Osteoblast (primary cell): ENCODE results near the gene RANBP3. TPM values are rescaled to one million over a fixed set of nuclear protein-coding genes. Genes with fewer than 3 reads are reported as not detected.
"Not testable (repeated sequence)": the region's sequence is repeated elsewhere in the genome, so short reads cannot be mapped to it uniquely, and the experiment has no call there.

Experiments used
- DNase-seq: peaks from one replicate; pipeline ENCODE4 v3.0.0; 2011; ENCODE audit warnings: low spot score, mixed read lengths; ENCODE audit not compliant: insufficient read length; ENCODE audit errors: missing footprints
- H2AFZ ChIP-seq: 2 replicates; pipeline ENCODE4 v1.6.0; 2011; ENCODE audit warnings: mild to moderate bottlenecking, low read length
- H3K27ac ChIP-seq: 2 replicates; pipeline ENCODE4 v1.5.1; 2011; ENCODE audit warnings: mild to moderate bottlenecking, low read depth, low read length, moderate library complexity
- H3K27me3 ChIP-seq: 2 replicates; pipeline ENCODE4 v1.6.0; 2012; ENCODE audit warnings: mild to moderate bottlenecking, control low read depth, inconsistent platforms, low read length, moderate library complexity; ENCODE audit not compliant: insufficient read depth
- H3K36me3 ChIP-seq: 2 replicates; pipeline ENCODE4 v1.5.1; 2011; ENCODE audit warnings: mild to moderate bottlenecking, low read length, control low read depth, moderate library complexity; ENCODE audit not compliant: insufficient read depth
- H3K4me1 ChIP-seq: 2 replicates; pipeline ENCODE4 v1.5.1; 2011; ENCODE audit warnings: mild to moderate bottlenecking, low read length, control low read depth, moderate library complexity; ENCODE audit not compliant: insufficient read depth
- H3K4me2 ChIP-seq: 2 replicates; pipeline ENCODE4 v1.6.0; 2011; ENCODE audit warnings: mild to moderate bottlenecking, low read length; ENCODE audit not compliant: insufficient read depth
- H3K4me3 ChIP-seq: fragments of 200-600 bp; sonication (generic); 3 replicates; pipeline ENCODE4 v1.5.1; 2012; ENCODE audit warnings: mild to moderate bottlenecking, low read length, inconsistent platforms; ENCODE audit not compliant: insufficient read depth
- H3K79me2 ChIP-seq: 2 replicates; pipeline ENCODE4 v1.6.0; 2012; ENCODE audit warnings: mild to moderate bottlenecking, low read length, control low read depth, inconsistent platforms; ENCODE audit not compliant: insufficient read depth
- H3K9me3 ChIP-seq: 2 replicates; pipeline ENCODE4 v1.5.1; 2011; ENCODE audit warnings: low read depth, low read length, control low read depth
- H4K20me1 ChIP-seq: 2 replicates; pipeline ENCODE4 v1.6.0; 2012; ENCODE audit warnings: mild to moderate bottlenecking, low read length, control low read depth; ENCODE audit not compliant: insufficient read depth
- total RNA-seq: library from RNA; depleted of rRNA; stranded (reverse); fragments of >200 nt; gene quantifications from 2 replicates; pipeline ENCODE4 v1.2.3, GENCODE V29; 2012
- TF ChIP-seq, protein P1 (sequence below): IDR thresholded peaks from 2 replicates; pipeline ENCODE4 v1.5.1; 2011; ENCODE audit warnings: mild to moderate bottlenecking, low read depth, low read length, moderate library complexity; ENCODE audit errors: extremely low read depth

The RANBP3 gene
- total RNA-seq, 1 donor = 40.5 TPM

DNA sequence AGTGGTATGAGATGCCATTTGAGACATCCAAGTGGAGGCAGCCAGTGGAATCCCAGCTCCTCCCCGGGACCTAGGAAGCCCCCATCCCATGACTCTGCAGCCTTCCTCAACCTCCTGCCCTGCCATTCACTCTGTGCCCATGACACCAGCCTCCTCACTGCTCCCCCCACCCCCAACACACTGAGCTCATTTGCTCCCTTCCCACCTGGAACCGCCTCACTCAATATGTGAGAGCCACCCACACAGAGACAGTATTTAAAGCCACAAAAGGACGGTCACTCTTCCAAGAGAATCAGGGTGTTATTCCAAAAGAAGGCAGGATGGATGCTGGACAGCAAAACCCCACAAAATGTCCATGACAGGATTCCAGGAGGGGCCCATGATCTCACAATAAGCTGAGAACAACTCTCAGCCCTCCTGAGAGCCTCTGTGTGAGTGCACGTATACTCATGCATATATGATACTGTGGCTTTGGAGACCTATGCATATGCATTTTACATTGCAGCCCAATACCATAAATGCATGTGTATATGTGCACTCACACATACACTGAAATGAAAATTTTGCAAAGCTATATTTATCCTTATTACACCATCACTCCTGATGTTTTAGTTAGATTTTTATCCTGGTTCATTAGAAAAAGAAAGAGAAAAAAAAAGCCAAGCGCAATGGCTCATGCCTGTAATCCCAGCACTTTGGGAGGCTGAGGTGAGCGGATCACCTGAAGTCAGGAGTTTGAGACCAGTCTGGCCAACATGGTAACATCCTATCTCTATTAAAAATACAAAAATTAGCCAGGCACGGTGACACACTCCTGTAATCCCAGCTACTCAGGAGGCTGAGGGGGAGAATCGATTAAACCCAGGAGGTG lies 10.8 kb upstream of the RANBP3 start:
- H3K4me2 ChIP-seq = no peak overlapping the region
- no peak overlapping the region for H3K27ac ChIP-seq
- H2AFZ ChIP-seq = no peak overlapping the region
- no peaks in the 10 kb centered on the region for H3K9me3 ChIP-seq
- TF ChIP-seq, protein P1, sequence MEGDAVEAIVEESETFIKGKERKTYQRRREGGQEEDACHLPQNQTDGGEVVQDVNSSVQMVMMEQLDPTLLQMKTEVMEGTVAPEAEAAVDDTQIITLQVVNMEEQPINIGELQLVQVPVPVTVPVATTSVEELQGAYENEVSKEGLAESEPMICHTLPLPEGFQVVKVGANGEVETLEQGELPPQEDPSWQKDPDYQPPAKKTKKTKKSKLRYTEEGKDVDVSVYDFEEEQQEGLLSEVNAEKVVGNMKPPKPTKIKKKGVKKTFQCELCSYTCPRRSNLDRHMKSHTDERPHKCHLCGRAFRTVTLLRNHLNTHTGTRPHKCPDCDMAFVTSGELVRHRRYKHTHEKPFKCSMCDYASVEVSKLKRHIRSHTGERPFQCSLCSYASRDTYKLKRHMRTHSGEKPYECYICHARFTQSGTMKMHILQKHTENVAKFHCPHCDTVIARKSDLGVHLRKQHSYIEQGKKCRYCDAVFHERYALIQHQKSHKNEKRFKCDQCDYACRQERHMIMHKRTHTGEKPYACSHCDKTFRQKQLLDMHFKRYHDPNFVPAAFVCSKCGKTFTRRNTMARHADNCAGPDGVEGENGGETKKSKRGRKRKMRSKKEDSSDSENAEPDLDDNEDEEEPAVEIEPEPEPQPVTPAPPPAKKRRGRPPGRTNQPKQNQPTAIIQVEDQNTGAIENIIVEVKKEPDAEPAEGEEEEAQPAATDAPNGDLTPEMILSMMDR = no peak
- no peaks in the 10 kb centered on the region for H3K36me3 ChIP-seq
- H3K4me3 ChIP-seq = no peak overlapping the region
- H3K27me3 ChIP-seq = no peaks in the 10 kb centered on the region
- DNase-seq = peak; percentile 56
- no peaks in the 10 kb centered on the region for H3K79me2 ChIP-seq
- H4K20me1 ChIP-seq = no peaks in the 10 kb centered on the region
- H3K4me1 ChIP-seq = peaks cover 23% of the 10 kb centered on the region

DNA sequence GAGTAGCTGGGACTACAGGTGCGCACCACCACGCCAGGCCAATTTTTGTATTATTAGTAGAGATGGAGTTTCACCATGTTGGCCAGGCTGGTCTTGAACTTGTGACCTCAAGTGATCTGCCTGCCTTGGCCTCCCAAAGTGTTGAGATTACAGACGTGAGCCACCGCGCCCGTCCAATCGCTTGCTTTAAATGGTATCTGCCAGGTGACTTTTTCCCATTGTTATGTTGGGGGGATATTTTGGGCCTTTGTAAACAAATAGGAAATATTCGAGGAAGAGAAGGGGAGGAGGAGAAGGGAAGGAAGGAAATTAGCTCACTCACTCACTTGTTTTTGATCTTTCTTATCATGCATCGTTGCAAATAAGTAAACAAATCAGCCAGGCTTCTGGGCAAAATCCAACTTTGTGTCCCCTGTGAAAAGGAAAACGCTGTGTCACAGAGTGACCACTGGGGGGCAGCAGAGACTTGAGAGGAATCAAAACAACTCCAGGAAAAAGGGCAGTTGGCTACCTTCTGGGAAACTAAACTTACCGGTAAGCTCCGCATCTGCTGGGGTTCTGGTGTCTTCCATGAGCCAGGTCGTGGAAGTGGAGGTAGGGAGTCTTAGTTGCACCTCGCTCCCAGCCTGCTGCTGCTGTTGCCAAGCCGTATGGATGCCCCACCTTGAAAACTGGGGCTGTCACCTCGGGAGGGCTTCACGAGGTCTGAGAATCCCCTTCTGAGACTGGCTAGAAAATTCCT lies 9.3 kb upstream of the RANBP3 start:
- Histone ChIP-seq H3K36me3 (no peaks in the 10 kb centered on the region), H4K20me1 (no peaks in the 10 kb centered on the region), H3K79me2 (no peaks in the 10 kb centered on the region), H3K4me1 (peaks cover 23% of the 10 kb centered on the region), H3K4me2 (peak overlapping the region; percentile 93), H3K27me3 (no peaks in the 10 kb centered on the region), H3K4me3 (peak overlapping the region; percentile 69), H3K9me3 (no peaks in the 10 kb centered on the region), H3K27ac (no peak overlapping the region), H2AFZ (peak overlapping the region; percentile 90)
- TF ChIP-seq, protein P1 = peak; percentile 97
- DNase-seq = peak; percentile 96

DNA sequence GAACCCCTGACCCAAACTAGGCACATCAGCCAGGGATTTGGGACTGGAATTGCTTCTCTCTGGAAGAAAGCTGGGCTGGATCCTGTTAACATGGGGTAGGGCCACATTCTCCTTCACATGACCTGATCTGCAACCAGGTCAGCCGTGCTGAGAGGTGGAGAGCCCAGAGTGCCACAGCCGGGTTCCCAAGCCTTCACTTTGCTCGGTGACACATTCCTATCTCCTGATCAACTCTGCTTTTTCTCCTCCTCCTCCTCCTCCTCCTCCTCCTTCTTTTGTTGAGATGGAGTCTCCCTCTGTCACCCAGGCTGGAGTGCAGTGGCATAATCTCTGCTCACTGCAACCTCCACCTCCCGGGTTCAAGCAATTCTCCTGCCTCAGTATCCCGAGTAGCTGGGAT lies 7.9 kb upstream of the RANBP3 start:
- not testable (repeated sequence) for H3K27me3 ChIP-seq, H3K4me3 ChIP-seq, H3K79me2 ChIP-seq, H4K20me1 ChIP-seq, H3K9me3 ChIP-seq, H2AFZ ChIP-seq, H3K36me3 ChIP-seq
- peak; percentile 50 for DNase-seq
- H3K27ac ChIP-seq = peak overlapping the region; percentile 70
- peak overlapping the region; percentile 47 for H3K4me2 ChIP-seq
- H3K4me1 ChIP-seq = peaks cover 23% of the 10 kb centered on the region

DNA sequence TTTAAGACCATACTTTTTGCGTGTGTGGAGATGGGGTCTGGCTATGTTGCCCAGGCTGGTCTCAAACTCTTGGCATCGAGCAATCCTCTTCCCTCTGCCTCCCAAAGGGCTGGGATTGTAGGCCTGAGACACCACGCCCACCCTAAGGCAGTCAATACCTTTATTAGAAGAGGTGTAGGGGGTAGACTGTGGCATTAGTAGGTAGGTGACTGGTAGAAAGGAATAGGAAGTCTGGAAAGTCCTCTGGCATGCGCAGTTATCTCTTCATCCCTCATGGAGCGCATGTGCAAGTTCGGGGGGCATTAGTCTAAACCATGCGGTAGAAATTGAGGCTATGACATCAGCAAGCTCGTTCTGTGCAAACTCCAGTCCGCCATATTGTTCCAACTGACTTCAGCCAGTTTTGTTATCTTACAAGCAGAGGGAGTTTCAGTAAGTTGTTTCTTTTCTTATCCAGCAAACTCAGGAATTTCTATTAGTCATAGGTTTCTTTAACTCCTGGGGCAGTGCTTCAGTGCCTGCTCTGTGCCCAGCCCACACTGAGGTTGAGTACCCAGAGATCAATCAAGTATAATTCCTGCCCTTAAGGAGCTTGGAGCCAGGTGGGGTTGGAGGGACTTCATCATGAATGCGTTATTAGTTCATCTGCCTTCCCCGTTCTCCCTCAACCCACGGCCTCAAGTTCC lies 7.3 kb upstream of the RANBP3 start:
- Histone ChIP-seq H3K27me3 (no peaks in the 10 kb centered on the region), H2AFZ (peak overlapping the region; percentile 77), H3K27ac (peak overlapping the region; percentile 70), H3K4me1 (peaks cover 23% of the 10 kb centered on the region), H3K79me2 (peaks cover 2% of the 10 kb centered on the region), H3K9me3 (no peaks in the 10 kb centered on the region), H3K36me3 (no peaks in the 10 kb centered on the region), H3K4me3 (peak overlapping the region; percentile 4), H3K4me2 (peak overlapping the region; percentile 47), H4K20me1 (no peaks in the 10 kb centered on the region)
- TF ChIP-seq, protein P1 = no peak
- DNase-seq = peak; percentile 94
